ENCODE data around the gene SEMA6A. TPM values are rescaled to one million over a fixed set of nuclear protein-coding genes. Genes with fewer than 3 reads are reported as not detected.

The SEMA6A gene
- total RNA-seq, 1 donor from 2014 or later = 0.23 TPM

- H3K36me3 Mint-ChIP-seq (ENCODE audit: low read depth) = no peaks in the 10 kb centered on the region
- no peak overlapping the region for H3K27ac Mint-ChIP-seq
- H3K4me3 Mint-ChIP-seq = no peak overlapping the region
- no peak for DNase-seq (ENCODE audit: low spot score)
- H3K4me1 Mint-ChIP-seq (ENCODE audit: low read depth) = no peaks in the 10 kb centered on the region
- H3K9me3 Mint-ChIP-seq = no peaks in the 10 kb centered on the region
- intact Hi-C loops (cut with micrococcal nuclease) = no loop called here
- H3K27me3 Mint-ChIP-seq (ENCODE audit: insufficient read depth) = peaks cover 1% of the 10 kb centered on the region
Measured at GRCh38 chr5:116506488-116506887, 68.1 kb downstream of the SEMA6A start.

GRCh38 chr5:116504593-116505166, 69.9 kb downstream of the SEMA6A start:
- Mint-ChIP-seq H3K36me3 (ENCODE audit: low read depth) (no peaks in the 10 kb centered on the region), H3K27me3 (ENCODE audit: insufficient read depth) (peaks cover 1% of the 10 kb centered on the region), H3K4me1 (ENCODE audit: low read depth) (no peaks in the 10 kb centered on the region), H3K27ac (no peak overlapping the region), H3K9me3 (no peaks in the 10 kb centered on the region), H3K4me3 (no peak overlapping the region)
- DNase-seq (ENCODE audit: low spot score) = no peak
- intact Hi-C loops (cut with micrococcal nuclease) = no loop called here

- no peaks in the 10 kb centered on the region for H3K36me3 Mint-ChIP-seq (ENCODE audit: low read depth)
- no peak overlapping the region for H3K27ac Mint-ChIP-seq
- intact Hi-C loops (cut with micrococcal nuclease) = no loop called here
- H3K4me1 Mint-ChIP-seq (ENCODE audit: low read depth) = no peaks in the 10 kb centered on the region
- H3K4me3 Mint-ChIP-seq = no peak overlapping the region
- no peaks in the 10 kb centered on the region for H3K9me3 Mint-ChIP-seq
- no peak for DNase-seq (ENCODE audit: low spot score)
- peaks cover 3% of the 10 kb centered on the region for H3K27me3 Mint-ChIP-seq (ENCODE audit: insufficient read depth)
Measured at GRCh38 chr5:116502616-116503015, 72.0 kb downstream of the SEMA6A start.

DNA sequence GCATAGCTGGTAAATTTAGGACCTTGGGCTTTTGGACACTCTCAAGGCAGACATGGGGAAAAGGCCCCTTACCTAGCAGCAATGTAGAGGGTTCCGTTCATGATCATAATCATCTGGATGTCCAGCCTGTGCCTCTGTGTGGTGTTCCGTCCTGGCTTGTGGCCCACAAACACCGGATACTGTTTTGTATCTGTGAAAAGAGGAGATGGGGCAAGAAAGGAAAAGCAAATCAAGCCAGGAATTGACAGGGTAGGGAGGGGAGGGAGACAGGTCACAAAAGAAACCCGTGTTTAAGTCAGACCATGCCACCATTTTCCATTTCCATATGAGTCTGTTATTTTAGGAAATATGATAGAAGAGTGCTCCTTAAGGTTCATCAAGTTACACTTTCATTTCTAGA, 72.5 kb downstream of the SEMA6A start:
- H3K9me3 Mint-ChIP-seq = no peaks in the 10 kb centered on the region

DNA sequence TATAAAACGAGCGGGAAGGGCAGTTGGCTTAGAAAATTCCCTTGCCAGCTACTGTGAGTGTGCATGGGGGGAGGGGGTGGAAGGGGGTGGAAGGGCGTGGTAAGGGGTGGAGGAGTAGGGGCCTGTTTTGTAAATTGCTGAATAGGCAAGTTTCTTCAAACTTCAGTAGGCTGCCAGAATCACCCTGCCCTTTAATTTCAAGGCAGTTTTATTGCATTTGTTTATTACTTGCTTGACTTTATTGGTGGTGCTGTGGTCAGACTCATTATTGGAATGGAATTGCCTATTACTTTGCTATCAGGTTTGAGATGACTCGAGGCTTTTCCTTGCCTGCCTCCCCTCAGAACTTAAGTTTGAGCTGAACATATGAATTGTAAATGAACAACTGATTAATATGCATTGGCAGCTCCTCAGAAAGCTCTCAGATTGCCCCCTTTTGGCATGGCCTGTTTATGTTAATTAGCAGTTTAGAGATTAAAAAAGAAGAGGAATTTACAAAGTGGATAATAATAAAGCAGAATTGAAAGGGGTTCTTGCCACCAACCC, 76.0 kb downstream of the SEMA6A start:
- Mint-ChIP-seq H3K27me3 (ENCODE audit: insufficient read depth) (peaks cover 7% of the 10 kb centered on the region), H3K4me3 (no peak overlapping the region), H3K4me1 (ENCODE audit: low read depth) (no peaks in the 10 kb centered on the region), H3K36me3 (ENCODE audit: low read depth) (no peaks in the 10 kb centered on the region), H3K9me3 (no peaks in the 10 kb centered on the region), H3K27ac (no peak overlapping the region)
- intact Hi-C loops (cut with micrococcal nuclease) = no loop called here
- no peak for DNase-seq (ENCODE audit: low spot score)

More for the DNA sequence above, 72.5 kb downstream of the SEMA6A start:
- no peak overlapping the region for H3K4me3 Mint-ChIP-seq
- DNase-seq (ENCODE audit: low spot score) = no peak
- no peaks in the 10 kb centered on the region for H3K4me1 Mint-ChIP-seq (ENCODE audit: low read depth)
- peaks cover 5% of the 10 kb centered on the region for H3K27me3 Mint-ChIP-seq (ENCODE audit: insufficient read depth)
- H3K36me3 Mint-ChIP-seq (ENCODE audit: low read depth) = no peaks in the 10 kb centered on the region
- H3K27ac Mint-ChIP-seq = no peak overlapping the region
- intact Hi-C loops (cut with micrococcal nuclease) = no loop called here

- Mint-ChIP-seq H3K4me1 (ENCODE audit: low read depth) (no peaks in the 10 kb centered on the region), H3K4me3 (no peak overlapping the region), H3K9me3 (no peaks in the 10 kb centered on the region), H3K27ac (no peak overlapping the region), H3K36me3 (ENCODE audit: low read depth) (no peaks in the 10 kb centered on the region), H3K27me3 (ENCODE audit: insufficient read depth) (peaks cover 7% of the 10 kb centered on the region)
- intact Hi-C loops (cut with micrococcal nuclease) = no loop called here
- no peak for DNase-seq (ENCODE audit: low spot score)
Measured at GRCh38 chr5:116497631-116498030, 77.0 kb downstream of the SEMA6A start.

DNA sequence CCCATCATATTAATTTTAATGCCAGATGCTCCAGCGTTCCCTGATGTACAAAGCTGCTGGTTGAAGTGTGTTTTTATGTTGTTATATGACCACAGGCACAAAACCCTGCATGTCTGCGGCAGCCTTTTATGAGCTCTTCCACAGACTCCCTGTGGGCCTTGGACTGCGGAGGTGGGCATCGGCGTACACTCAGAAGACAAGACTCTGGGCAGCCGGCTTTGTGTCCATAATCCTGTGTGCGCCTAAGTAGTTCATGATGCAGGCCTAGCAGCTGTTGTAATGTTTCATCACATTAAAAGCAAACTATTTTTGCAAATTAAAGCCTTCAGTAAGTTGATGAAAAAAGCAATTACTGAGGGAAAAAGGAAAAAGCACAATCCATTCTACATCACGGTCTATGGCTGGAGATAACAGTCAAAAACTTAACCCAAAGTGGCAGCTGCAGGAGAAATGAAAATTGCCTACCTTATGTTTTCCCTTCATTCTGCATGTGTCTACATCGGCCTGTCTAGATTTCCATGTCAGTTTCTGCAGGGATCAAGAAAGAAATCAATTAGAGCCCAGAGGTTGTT, 78.8 kb downstream of the SEMA6A start:
- H3K4me1 Mint-ChIP-seq (ENCODE audit: low read depth) = no peaks in the 10 kb centered on the region
- peaks cover 6% of the 10 kb centered on the region for H3K27me3 Mint-ChIP-seq (ENCODE audit: insufficient read depth)
- no peaks in the 10 kb centered on the region for H3K36me3 Mint-ChIP-seq (ENCODE audit: low read depth)
- intact Hi-C loops (cut with micrococcal nuclease) = no loop called here
- H3K27ac Mint-ChIP-seq = no peak overlapping the region
- H3K9me3 Mint-ChIP-seq = no peaks in the 10 kb centered on the region
- no peak for DNase-seq (ENCODE audit: low spot score)
- no peak overlapping the region for H3K4me3 Mint-ChIP-seq

DNA sequence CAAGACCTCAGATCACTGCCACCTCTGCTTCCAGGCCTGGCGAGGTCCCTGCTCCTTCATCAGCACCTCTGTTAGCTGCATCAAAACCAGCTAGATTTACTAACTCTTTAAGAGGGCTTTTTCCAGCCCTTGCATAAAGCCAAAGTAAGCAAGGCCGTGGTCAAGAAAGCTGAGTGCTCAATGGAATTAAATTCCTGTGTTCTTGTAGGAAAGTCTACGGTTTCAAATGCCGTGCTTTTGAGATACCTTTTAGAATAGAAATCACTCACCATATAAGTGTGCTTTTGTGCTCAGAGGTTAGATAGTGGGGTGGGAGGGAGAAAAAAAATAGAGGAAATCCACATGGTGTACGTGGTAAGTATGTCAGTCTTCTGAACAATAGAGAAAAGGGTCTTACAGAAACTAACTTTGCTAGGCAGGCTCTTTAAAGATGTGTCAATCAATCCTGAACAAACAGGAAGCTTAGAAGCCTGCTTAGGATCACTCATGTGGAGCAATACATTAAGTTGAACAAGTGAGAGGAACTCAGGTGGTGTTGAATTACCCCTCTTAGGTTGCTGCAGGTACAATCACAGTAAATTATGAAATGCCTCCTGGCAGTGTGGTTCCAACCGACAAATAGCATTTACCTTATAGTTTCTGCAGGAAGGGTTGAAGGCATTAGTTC, 79.7 kb downstream of the SEMA6A start:
- Mint-ChIP-seq H3K27ac (no peak overlapping the region), H3K9me3 (no peaks in the 10 kb centered on the region), H3K4me3 (no peak overlapping the region), H3K36me3 (ENCODE audit: low read depth) (no peaks in the 10 kb centered on the region), H3K27me3 (ENCODE audit: insufficient read depth) (peaks cover 7% of the 10 kb centered on the region), H3K4me1 (ENCODE audit: low read depth) (no peaks in the 10 kb centered on the region)
- intact Hi-C loops (cut with micrococcal nuclease) = no loop called here
- DNase-seq (ENCODE audit: low spot score) = no peak

DNA sequence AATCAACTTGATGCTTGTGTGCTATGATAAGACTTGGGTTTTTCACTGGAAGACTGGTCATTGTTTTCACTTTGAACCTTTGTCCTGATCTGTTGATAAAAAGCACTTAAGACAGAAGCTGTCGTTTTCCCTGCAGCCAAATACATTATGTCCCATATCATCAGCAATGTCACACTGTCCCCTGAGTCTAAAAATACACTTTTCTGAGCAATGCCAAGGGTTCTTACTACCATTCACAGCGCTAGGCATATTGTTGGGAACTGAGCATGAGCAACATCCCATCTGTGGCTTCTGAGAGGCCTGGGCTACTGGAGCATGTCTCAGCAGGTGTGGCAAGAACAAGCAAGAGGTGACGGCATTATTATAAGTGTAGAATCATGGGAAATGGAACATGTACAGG, 81.8 kb downstream of the SEMA6A start:
- Mint-ChIP-seq H3K27ac (no peak overlapping the region), H3K9me3 (no peaks in the 10 kb centered on the region), H3K27me3 (ENCODE audit: insufficient read depth) (peaks cover 7% of the 10 kb centered on the region), H3K4me1 (ENCODE audit: low read depth) (no peaks in the 10 kb centered on the region), H3K4me3 (no peak overlapping the region), H3K36me3 (ENCODE audit: low read depth) (no peaks in the 10 kb centered on the region)
- intact Hi-C loops (cut with micrococcal nuclease) = no loop called here
- no peak for DNase-seq (ENCODE audit: low spot score)

DNA sequence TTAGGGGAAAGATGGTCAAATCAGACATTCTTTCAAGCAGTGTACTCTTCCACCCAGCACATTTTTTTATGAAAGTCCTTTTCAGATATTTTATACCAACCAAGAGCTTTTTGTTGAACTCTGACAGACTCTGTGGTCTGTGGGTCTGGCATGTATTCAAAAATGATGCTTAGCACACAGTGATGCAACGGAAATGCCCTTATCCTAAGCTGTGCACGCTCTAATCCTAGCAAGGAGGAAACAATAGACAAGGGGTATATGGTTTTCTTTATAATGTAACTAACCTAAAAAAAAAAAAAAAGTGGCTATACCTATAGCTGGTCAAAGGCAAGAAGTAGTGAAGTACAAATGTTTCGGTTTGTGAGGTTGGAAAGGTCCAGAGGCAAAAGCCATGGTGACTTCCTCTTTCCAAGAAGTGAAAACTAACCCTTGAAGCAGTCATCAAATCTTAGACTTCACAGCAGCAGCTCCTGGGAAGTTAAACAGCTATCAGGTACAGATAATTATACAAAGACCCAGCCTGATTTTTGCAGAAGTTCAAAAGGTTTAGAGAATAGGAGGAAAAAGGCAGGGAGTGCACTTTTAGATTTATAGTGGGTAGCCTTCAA, 82.5 kb downstream of the SEMA6A start:
- peaks cover 4% of the 10 kb centered on the region for H3K27me3 Mint-ChIP-seq (ENCODE audit: insufficient read depth)
- H3K36me3 Mint-ChIP-seq (ENCODE audit: low read depth) = no peaks in the 10 kb centered on the region
- DNase-seq (ENCODE audit: low spot score) = no peak
- intact Hi-C loops (cut with micrococcal nuclease) = no loop called here
- H3K4me3 Mint-ChIP-seq = no peak overlapping the region
- H3K4me1 Mint-ChIP-seq (ENCODE audit: low read depth) = no peaks in the 10 kb centered on the region
- H3K27ac Mint-ChIP-seq = no peak overlapping the region
- H3K9me3 Mint-ChIP-seq = no peaks in the 10 kb centered on the region

DNA sequence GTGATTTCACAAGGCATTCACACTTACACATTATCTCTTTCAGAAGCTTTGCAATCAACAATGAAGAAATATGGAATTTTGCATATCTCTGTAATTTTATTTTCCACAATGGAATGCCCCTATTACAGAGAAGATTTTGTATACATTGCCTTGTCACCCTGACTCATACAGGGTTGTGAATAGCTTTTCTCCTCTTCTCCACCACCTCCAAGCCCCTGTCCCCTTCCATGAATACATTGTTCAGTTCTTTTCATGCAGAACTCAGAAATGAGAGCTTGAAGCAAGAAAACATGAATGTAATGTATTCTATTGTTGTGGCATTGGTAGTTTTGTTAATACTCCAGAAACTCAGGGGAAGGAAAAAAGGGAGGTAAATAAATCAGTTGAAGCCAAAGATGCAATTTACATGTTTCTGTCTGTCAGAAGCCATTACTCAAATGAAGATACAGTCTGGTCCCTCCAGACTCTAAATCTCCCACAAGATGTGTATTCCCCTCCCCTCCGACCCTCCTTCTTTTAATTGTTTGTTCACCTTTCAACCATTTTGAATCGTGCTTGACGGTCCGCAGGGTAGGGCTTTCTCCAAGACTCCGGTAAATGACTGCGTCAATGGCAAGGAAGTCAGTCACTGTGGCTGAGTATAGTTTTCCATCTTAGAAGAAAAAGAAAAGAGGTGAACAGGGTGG, 86.1 kb downstream of the SEMA6A start:
- H3K27me3 Mint-ChIP-seq (ENCODE audit: insufficient read depth) = peaks cover 2% of the 10 kb centered on the region
- H3K27ac Mint-ChIP-seq = no peak overlapping the region
- no peak for DNase-seq (ENCODE audit: low spot score)
- intact Hi-C loops (cut with micrococcal nuclease) = no loop called here
- no peaks in the 10 kb centered on the region for H3K4me1 Mint-ChIP-seq (ENCODE audit: low read depth)
- no peak overlapping the region for H3K4me3 Mint-ChIP-seq
- H3K36me3 Mint-ChIP-seq (ENCODE audit: low read depth) = no peaks in the 10 kb centered on the region
- no peaks in the 10 kb centered on the region for H3K9me3 Mint-ChIP-seq

- intact Hi-C loops (cut with micrococcal nuclease) = no loop called here
- H3K9me3 Mint-ChIP-seq = no peaks in the 10 kb centered on the region
- H3K4me3 Mint-ChIP-seq = no peak overlapping the region
- DNase-seq (ENCODE audit: low spot score) = no peak
- H3K27me3 Mint-ChIP-seq (ENCODE audit: insufficient read depth) = peaks cover 2% of the 10 kb centered on the region
- H3K4me1 Mint-ChIP-seq (ENCODE audit: low read depth) = no peaks in the 10 kb centered on the region
- no peak overlapping the region for H3K27ac Mint-ChIP-seq
- H3K36me3 Mint-ChIP-seq (ENCODE audit: low read depth) = no peaks in the 10 kb centered on the region
Measured at GRCh38 chr5:116487045-116487444, 87.6 kb downstream of the SEMA6A start.

GRCh38 chr5:116486588-116486987, 88.0 kb downstream of the SEMA6A start:
- Mint-ChIP-seq H3K36me3 (ENCODE audit: low read depth) (no peaks in the 10 kb centered on the region), H3K4me3 (no peak overlapping the region), H3K27ac (no peak overlapping the region), H3K4me1 (ENCODE audit: low read depth) (no peaks in the 10 kb centered on the region), H3K9me3 (no peaks in the 10 kb centered on the region), H3K27me3 (ENCODE audit: insufficient read depth) (peaks cover 2% of the 10 kb centered on the region)
- DNase-seq (ENCODE audit: low spot score) = no peak
- intact Hi-C loops (cut with micrococcal nuclease) = no loop called here
